GM18505 (cell line): ENCODE results near the gene EFNB1.

Source experiments
- ATAC-seq: cut with Tn5 transposase; IDR thresholded peaks from one replicate; pipeline ENCODE4 v1.9.1; 2021; ENCODE audit not compliant: unreplicated experiment
- POLR2A ChIP-seq: IDR thresholded peaks from 4 replicates; pipeline ENCODE4 v1.6.1; 2011; ENCODE audit warnings: borderline replicate concordance; ENCODE audit not compliant: insufficient read depth, insufficient read length; ENCODE audit errors: extremely low read depth

EFNB1 gene

GRCh38 chrX:68870357-68870756 is 41.5 kb downstream of the EFNB1 start:
- ATAC-seq: no peak

GRCh38 chrX:68872171-68872570 is 43.4 kb downstream of the EFNB1 start:
- TF ChIP-seq POLR2A: no peak

More at GRCh38 chrX:68870357-68870756, 41.5 kb downstream of the EFNB1 start:
- no peak for TF ChIP-seq POLR2A

GRCh38 chrX:68874076-68874475 is 45.3 kb downstream of the EFNB1 start:
- ATAC-seq: no peak
- TF ChIP-seq POLR2A: no peak

More at GRCh38 chrX:68872171-68872570, 43.4 kb downstream of the EFNB1 start:
- no peak for ATAC-seq

- ATAC-seq: no peak
- no peak for TF ChIP-seq POLR2A
Observed at GRCh38 chrX:68876731-68877130, 47.9 kb downstream of the EFNB1 start.

- ATAC-seq: no peak
- no peak for TF ChIP-seq POLR2A
Observed at GRCh38 chrX:68877606-68878005, 48.8 kb downstream of the EFNB1 start.

GRCh38 chrX:68878977-68879645 is 50.3 kb downstream of the EFNB1 start:
- TF ChIP-seq POLR2A: no peak
- no peak for ATAC-seq

GRCh38 chrX:68880846-68881552 is 52.2 kb downstream of the EFNB1 start:
- no peak for TF ChIP-seq POLR2A
- no peak for ATAC-seq

- no peak for TF ChIP-seq POLR2A
- ATAC-seq: no peak
Observed at GRCh38 chrX:68881911-68882310, 53.1 kb downstream of the EFNB1 start.

GRCh38 chrX:68883800-68884199 is 55.0 kb downstream of the EFNB1 start:
- TF ChIP-seq POLR2A: no peak
- ATAC-seq: no peak

- ATAC-seq: no peak
- no peak for TF ChIP-seq POLR2A
Observed at GRCh38 chrX:68889249-68889648, 60.4 kb downstream of the EFNB1 start.
